ENCODE results near the gene SUPT20H.

The SUPT20H gene

DNA sequence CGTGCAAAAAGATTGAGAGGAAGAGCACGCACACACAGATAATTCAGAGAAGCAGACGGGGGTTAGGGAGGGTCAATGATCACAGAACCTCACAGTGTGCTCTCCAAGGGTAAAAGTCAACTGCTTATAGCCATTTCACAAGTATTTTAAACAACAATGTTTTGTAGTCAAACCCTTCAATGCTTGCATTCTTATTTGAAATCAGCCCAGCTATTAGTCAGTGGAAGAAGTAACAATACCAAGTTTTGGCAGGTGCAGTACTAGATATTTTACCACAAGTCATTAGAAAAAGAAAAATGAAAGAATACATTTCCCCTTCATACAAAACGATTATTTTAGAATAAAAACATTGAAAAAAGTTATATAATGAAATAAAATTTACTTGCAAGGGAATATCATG, 43.4 kb upstream of the SUPT20H start:
- no peak overlapping the region for H3K4me3 ChIP-seq (ENCODE audit: low read length)
- DNase-seq (ENCODE audit: low read depth), result no peak
- no peak for TF ChIP-seq CTCF (IDR thresholded peaks at IDR 0.05; ENCODE audit: insufficient read depth, low read depth, low read length, missing control alignments)

DNA sequence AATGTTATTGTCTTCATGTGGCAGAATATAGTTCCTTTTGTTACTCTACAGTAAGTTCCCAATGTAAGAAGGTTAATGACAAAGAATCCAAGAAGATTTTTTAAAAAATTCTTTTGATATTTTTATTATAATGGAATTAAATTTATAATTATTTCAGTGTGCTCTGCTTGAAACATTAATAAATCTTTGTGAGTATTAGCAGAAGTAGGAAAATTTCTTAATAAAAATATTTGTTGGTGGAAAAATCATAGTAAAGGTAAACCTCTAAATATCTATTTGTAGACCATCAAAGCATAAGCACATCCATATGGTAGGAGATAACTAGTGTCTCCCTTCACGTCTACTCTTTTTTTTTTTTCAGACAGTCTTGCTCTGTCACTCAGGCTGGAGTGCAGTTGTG, 41.7 kb upstream of the SUPT20H start:
- no peak for DNase-seq (ENCODE audit: low read depth)
- no peak for TF ChIP-seq CTCF (IDR thresholded peaks at IDR 0.05; ENCODE audit: insufficient read depth, low read depth, low read length, missing control alignments)
- H3K4me3 ChIP-seq (ENCODE audit: low read length), result no peak overlapping the region

GRCh38 chr13:37100731-37101130, 41.2 kb upstream of the SUPT20H start:
- TF ChIP-seq CTCF (IDR thresholded peaks at IDR 0.05; ENCODE audit: insufficient read depth, low read depth, low read length, missing control alignments), result no peak
- DNase-seq (ENCODE audit: low read depth), result no peak
- no peak overlapping the region for H3K4me3 ChIP-seq (ENCODE audit: low read length)

- DNase-seq (ENCODE audit: low read depth), result no peak
- no peak for TF ChIP-seq CTCF (IDR thresholded peaks at IDR 0.05; ENCODE audit: insufficient read depth, low read depth, low read length, missing control alignments)
- H3K4me3 ChIP-seq (ENCODE audit: low read length), result no peak overlapping the region
Measured at GRCh38 chr13:37097076-37097475, 37.6 kb upstream of the SUPT20H start.

DNA sequence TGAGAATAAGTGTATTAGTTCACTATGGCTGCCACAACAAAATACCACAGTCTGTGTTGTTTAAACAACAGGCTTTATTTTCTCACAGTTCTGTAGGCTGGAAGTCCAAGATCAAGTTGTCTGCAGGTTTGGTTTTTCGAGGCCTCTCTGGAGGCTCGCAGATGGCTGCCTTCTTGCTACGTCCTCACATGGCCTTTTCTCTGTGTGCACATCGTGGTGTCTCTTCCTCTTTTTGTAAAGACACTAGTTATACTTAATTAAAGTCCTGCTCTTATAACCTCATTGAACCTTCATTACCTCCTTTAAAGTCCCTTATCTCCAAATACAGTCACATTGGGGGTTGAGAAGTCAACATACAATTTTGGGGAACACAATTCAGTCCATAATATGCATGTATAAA, 35.4 kb upstream of the SUPT20H start:
- DNase-seq (ENCODE audit: low read depth), result no peak
- TF ChIP-seq CTCF (IDR thresholded peaks at IDR 0.05; ENCODE audit: insufficient read depth, low read depth, low read length, missing control alignments), result no peak
- H3K4me3 ChIP-seq (ENCODE audit: low read length), result no peak overlapping the region

DNA sequence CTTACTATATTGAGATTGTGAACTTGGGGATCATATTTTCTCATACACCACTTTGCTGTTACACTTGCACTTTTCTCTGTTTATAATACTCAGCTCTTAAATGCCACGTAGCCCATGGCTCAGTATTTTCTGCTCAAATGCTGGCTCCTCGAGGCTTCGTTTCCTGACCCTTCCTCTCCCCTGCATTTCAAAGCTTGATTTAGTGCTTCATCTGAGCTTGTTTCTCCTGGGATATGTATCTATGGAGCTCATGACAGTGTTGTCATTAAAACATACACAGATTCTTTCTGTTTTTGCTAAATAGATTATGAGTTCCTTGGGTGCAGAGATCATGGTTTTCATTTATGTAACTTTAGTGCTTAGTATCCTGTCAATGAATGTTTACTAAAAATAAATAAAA, 34.6 kb upstream of the SUPT20H start:
- no peak for DNase-seq (ENCODE audit: low read depth)
- no peak for TF ChIP-seq CTCF (IDR thresholded peaks at IDR 0.05; ENCODE audit: insufficient read depth, low read depth, low read length, missing control alignments)
- no peak overlapping the region for H3K4me3 ChIP-seq (ENCODE audit: low read length)

GRCh38 chr13:37091835-37092234, 32.3 kb upstream of the SUPT20H start:
- no peak overlapping the region for H3K4me3 ChIP-seq (ENCODE audit: low read length)
- no peak for TF ChIP-seq CTCF (IDR thresholded peaks at IDR 0.05; ENCODE audit: insufficient read depth, low read depth, low read length, missing control alignments)
- DNase-seq (ENCODE audit: low read depth), result no peak
